H9 (cell line): ENCODE measurements around the gene KLK15. TPM values are rescaled to one million over a fixed set of nuclear protein-coding genes. Genes with fewer than 3 reads are reported as not detected.

Source experiments
- DNase-seq: peaks from one replicate; pipeline ENCODE4 v3.0.0-alpha.2; 2017
- H2AFZ ChIP-seq: one replicate; pipeline ENCODE4 v1.6.1; 2013; ENCODE audit warnings: mild to moderate bottlenecking, low read length, control low read depth, moderate library complexity
- H2AK5ac ChIP-seq: 2 replicates; pipeline ENCODE4 v1.6.1; 2013; ENCODE audit warnings: low read length, control low read depth, mixed read lengths; ENCODE audit not compliant: insufficient read length
- H2BK120ac ChIP-seq: one replicate; pipeline ENCODE4 v1.6.1; 2013; ENCODE audit warnings: low read depth, mild to moderate bottlenecking, low read length, control low read depth, inconsistent platforms; ENCODE audit not compliant: poor library complexity, severe bottlenecking
- H2BK12ac ChIP-seq: 2 replicates; pipeline ENCODE4 v1.6.1; 2013; ENCODE audit warnings: low read length, control low read depth, mixed read lengths, low read depth; ENCODE audit not compliant: insufficient read length
- H2BK15ac ChIP-seq: 2 replicates; pipeline ENCODE4 v1.6.1; 2013; ENCODE audit warnings: low read depth, low read length, control low read depth
- H2BK20ac ChIP-seq: one replicate; pipeline ENCODE4 v1.6.1; 2013; ENCODE audit warnings: low read depth, mild to moderate bottlenecking, low read length, control low read depth, inconsistent platforms; ENCODE audit not compliant: poor library complexity, severe bottlenecking
- H2BK5ac ChIP-seq: 2 replicates; pipeline ENCODE4 v1.6.1; 2013; ENCODE audit warnings: low read length, control low read depth, mixed read lengths; ENCODE audit not compliant: insufficient read length
- H3K14ac ChIP-seq: 2 replicates; pipeline ENCODE4 v1.6.1; 2013; ENCODE audit warnings: low read length, control low read depth; ENCODE audit not compliant: insufficient read depth
- H3K18ac ChIP-seq: 2 replicates; pipeline ENCODE4 v1.6.1; 2013; ENCODE audit warnings: low read depth, mild to moderate bottlenecking, mixed read lengths, low read length, control low read depth; ENCODE audit not compliant: insufficient read length
- H3K23ac ChIP-seq: 2 replicates; pipeline ENCODE4 v1.6.1; 2013; ENCODE audit warnings: low read length, control low read depth, mixed read lengths, low read depth; ENCODE audit not compliant: insufficient read length
- H3K23me2 ChIP-seq: 2 replicates; pipeline ENCODE4 v1.6.1; 2013; ENCODE audit warnings: low read depth, mild to moderate bottlenecking, mixed read lengths, low read length, control low read depth; ENCODE audit not compliant: insufficient read length, poor library complexity, severe bottlenecking
- H3K27ac ChIP-seq: 2 replicates; pipeline ENCODE4 v1.5.1; 2013; ENCODE audit warnings: low read length, control low read depth, mixed read lengths, low read depth; ENCODE audit not compliant: insufficient read length
- H3K27me3 ChIP-seq: 2 replicates; pipeline ENCODE4 v1.6.1; 2013; ENCODE audit warnings: low read length, control low read depth, inconsistent platforms; ENCODE audit not compliant: insufficient read depth
- H3K4ac ChIP-seq: 2 replicates; pipeline ENCODE4 v1.6.1; 2013; ENCODE audit warnings: low read depth, mild to moderate bottlenecking, control low read depth, inconsistent platforms, low read length, moderate library complexity
- H3K4me1 ChIP-seq: 2 replicates; pipeline ENCODE4 v1.6.1; 2013; ENCODE audit warnings: low read length, control low read depth, inconsistent platforms; ENCODE audit not compliant: insufficient read depth
- H3K4me2 ChIP-seq: 2 replicates; pipeline ENCODE4 v1.6.1; 2013; ENCODE audit warnings: low read length, control low read depth, mixed read lengths; ENCODE audit not compliant: insufficient read length, insufficient read depth
- H3K56ac ChIP-seq: 2 replicates; pipeline ENCODE4 v1.6.1; 2013; ENCODE audit warnings: low read depth, mild to moderate bottlenecking, mixed read lengths, low read length, control low read depth; ENCODE audit not compliant: insufficient read length
- H3K79me1 ChIP-seq: 2 replicates; pipeline ENCODE4 v1.6.1; 2013; ENCODE audit warnings: low read depth, mild to moderate bottlenecking, moderate library complexity, low read length, control low read depth, inconsistent platforms; ENCODE audit not compliant: insufficient read depth, poor library complexity, severe bottlenecking
- H3K79me2 ChIP-seq: 2 replicates; pipeline ENCODE4 v1.6.1; 2013; ENCODE audit warnings: low read length, control low read depth, inconsistent platforms; ENCODE audit not compliant: insufficient read depth
- H3K9ac ChIP-seq: 2 replicates; pipeline ENCODE4 v1.6.1; 2013; ENCODE audit warnings: low read length, control low read depth, mixed read lengths; ENCODE audit not compliant: insufficient read length; ENCODE audit errors: extremely low read depth
- H3K9me3 ChIP-seq: one replicate; pipeline ENCODE4 v1.6.1; 2013; ENCODE audit warnings: low read depth, low read length, inconsistent platforms; ENCODE audit not compliant: control insufficient read depth
- H3T11ph ChIP-seq: one replicate; pipeline ENCODE4 v1.6.1; 2013; ENCODE audit warnings: mild to moderate bottlenecking, low read length, control low read depth, inconsistent platforms
- H4K20me1 ChIP-seq: one replicate; pipeline ENCODE4 v1.6.1; 2013; ENCODE audit not compliant: control insufficient read depth, insufficient read length, insufficient read depth
- H4K5ac ChIP-seq: 2 replicates; pipeline ENCODE4 v1.6.1; 2013; ENCODE audit warnings: low read depth, mild to moderate bottlenecking, mixed read lengths, low read length, control low read depth; ENCODE audit not compliant: insufficient read length
- H4K8ac ChIP-seq: replicated peaks from 2 replicates; pipeline ENCODE4 v1.6.1; 2013; ENCODE audit warnings: low read length, control low read depth, mixed read lengths, low read depth; ENCODE audit not compliant: insufficient read length
- H4K91ac ChIP-seq: 2 replicates; pipeline ENCODE4 v1.6.1; 2013; ENCODE audit warnings: low read depth, mild to moderate bottlenecking, moderate library complexity, mixed read lengths, low read length, control low read depth; ENCODE audit not compliant: insufficient read length
- H3K27ac Mint-ChIP-seq, 3 experiments: 2 replicates in 2 of 3; 3 replicates in 1 of 3; pipeline ENCODE4 v1.8.0; 2020 to 2021; ENCODE audit warnings: mixed read lengths in 3 of 3, mild to moderate bottlenecking in 1 of 3, moderate library complexity in 1 of 3
- H3K27me3 Mint-ChIP-seq: 2 replicates; pipeline ENCODE4 v1.8.0; 2021; ENCODE audit warnings: low read depth, mild to moderate bottlenecking, moderate library complexity, mixed read lengths
- H3K36me3 Mint-ChIP-seq, 3 experiments: 2 replicates in 2 of 3; 3 replicates in 1 of 3; pipeline ENCODE4 v1.8.0; 2020 to 2021; ENCODE audit warnings: low read depth in 3 of 3, mixed read lengths in 3 of 3; ENCODE audit not compliant: insufficient read depth in 1 of 3
- H3K4me1 Mint-ChIP-seq, 2 experiments: 2 replicates each; pipeline ENCODE4 v1.8.0; 2020; ENCODE audit warnings: mixed read lengths in 2 of 2
- H3K4me3 Mint-ChIP-seq, 2 experiments: 2 replicates in 1 of 2; 3 replicates in 1 of 2; pipeline ENCODE4 v1.8.0; 2020 to 2021; ENCODE audit warnings: mild to moderate bottlenecking in 2 of 2, mixed read lengths in 2 of 2, moderate library complexity in 1 of 2
- H3K9me3 Mint-ChIP-seq, 2 experiments: 2 replicates in 1 of 2; 3 replicates in 1 of 2; pipeline ENCODE4 v1.8.0; 2020; ENCODE audit warnings: mild to moderate bottlenecking in 2 of 2, mixed read lengths in 2 of 2, moderate library complexity in 1 of 2
- WGBS: extraction: QIAGEN DNeasy Blood & Tissue Kit; methylation state at CpG from one replicate; pipeline ENCODE4 v1.1.7; 2013; ENCODE audit warnings: missing lambda C conversion rate, low lambda C conversion rate, mixed read lengths; ENCODE audit not compliant: insufficient read length; ENCODE audit errors: extremely low coverage; 5-methylcytosine and 5-hydroxymethylcytosine counted together
- total RNA-seq: library from RNA; stranded (reverse); gene quantifications from 2 replicates; pipeline ENCODE4 v1.2.1, GENCODE V29; 2021
- TF ChIP-seq, protein P1 (sequence below): fragments of 200-600 bp; sonication (generic); conservative IDR thresholded peaks from 3 replicates; pipeline ENCODE4 v1.8.0; 2021; ENCODE audit warnings: antibody characterized with exemption, mild to moderate bottlenecking

The KLK15 gene
- total RNA-seq, 1 experiment from 2014 or later = not detected

DNA sequence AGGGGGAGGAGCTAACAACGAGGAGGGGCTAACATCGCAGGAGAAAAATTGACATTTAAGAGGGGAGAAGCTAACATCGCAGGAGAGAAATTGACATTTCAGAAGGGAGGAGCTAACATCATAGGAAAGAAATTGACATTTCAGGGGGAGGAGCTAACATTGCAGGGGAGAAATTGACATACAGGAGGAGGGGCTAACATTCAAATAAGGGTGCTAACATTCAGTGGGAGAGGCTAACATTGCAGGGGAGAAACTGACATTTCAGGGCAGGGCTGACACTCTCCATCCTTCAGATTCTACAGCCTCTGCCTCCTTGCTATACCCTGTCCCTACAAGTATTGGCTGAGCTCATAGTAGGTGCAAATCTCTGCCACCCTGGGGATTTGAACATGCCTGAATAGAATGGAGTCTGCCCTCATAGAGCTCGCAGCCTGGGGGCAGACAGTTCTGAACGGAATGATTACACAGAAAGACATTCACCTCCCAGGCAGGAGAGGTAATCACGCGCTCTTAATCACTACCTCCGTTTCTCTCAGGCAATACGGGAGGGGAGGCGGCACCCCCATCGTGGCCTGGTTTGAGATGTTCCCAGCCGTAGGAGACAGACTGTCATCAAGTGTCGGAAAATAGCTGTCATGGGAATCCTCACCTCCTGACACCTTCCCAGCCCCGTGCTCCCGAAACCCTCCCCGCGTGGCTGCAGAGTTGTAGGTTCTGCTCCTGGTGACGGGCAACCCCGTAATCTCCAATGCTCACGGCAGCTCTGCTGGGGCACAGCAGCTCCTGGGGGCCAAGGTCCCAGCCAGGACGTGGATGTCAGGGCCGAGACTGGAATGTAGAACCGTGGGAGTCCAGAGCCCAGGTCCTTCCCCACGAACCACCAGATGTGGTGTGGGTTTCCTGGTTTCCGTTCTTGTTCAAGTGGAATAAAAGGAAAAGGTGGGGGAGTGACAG, 53.6 kb downstream of the KLK15 start:
- no peak overlapping the region for H2BK12ac ChIP-seq
- no peak for DNase-seq
- H3K27ac ChIP-seq = no peak overlapping the region
- no peak overlapping the region for H3K14ac ChIP-seq
- H3K4me2 ChIP-seq = no peak overlapping the region
- peak overlapping the region in 1 of 2 experiments; percentile 22; a peak in 1 of 5 replicates for H3K4me3 Mint-ChIP-seq
- H2AK5ac ChIP-seq = no peak overlapping the region
- no peak overlapping the region for H4K5ac ChIP-seq
- no peak overlapping the region for H2BK120ac ChIP-seq
- H3K79me2 ChIP-seq = no peaks in the 10 kb centered on the region
- H3K36me3 Mint-ChIP-seq = no peaks in the 10 kb centered on the region
- H3K9ac ChIP-seq = no peak overlapping the region
- H4K20me1 ChIP-seq = no peaks in the 10 kb centered on the region
- WGBS = no CpG with 5 or more reads among the region's 25 CpGs
- no peaks in the 10 kb centered on the region for H3K79me1 ChIP-seq
- peaks cover 14 to 33% of the 10 kb centered on the region in 2 experiments for H3K4me1 Mint-ChIP-seq
- peaks cover 96% of the 10 kb centered on the region for H3K27me3 Mint-ChIP-seq
- H3T11ph ChIP-seq = no peak overlapping the region
- no peak overlapping the region for H3K18ac ChIP-seq
- H3K4me1 ChIP-seq = peaks cover 2% of the 10 kb centered on the region; the same call in 1 of the 2 replicates
- H3K27ac Mint-ChIP-seq = no peak overlapping the region
- peaks cover 17% of the 10 kb centered on the region; the same call in 1 of the 2 replicates for H3K27me3 ChIP-seq
- TF ChIP-seq, protein P1, sequence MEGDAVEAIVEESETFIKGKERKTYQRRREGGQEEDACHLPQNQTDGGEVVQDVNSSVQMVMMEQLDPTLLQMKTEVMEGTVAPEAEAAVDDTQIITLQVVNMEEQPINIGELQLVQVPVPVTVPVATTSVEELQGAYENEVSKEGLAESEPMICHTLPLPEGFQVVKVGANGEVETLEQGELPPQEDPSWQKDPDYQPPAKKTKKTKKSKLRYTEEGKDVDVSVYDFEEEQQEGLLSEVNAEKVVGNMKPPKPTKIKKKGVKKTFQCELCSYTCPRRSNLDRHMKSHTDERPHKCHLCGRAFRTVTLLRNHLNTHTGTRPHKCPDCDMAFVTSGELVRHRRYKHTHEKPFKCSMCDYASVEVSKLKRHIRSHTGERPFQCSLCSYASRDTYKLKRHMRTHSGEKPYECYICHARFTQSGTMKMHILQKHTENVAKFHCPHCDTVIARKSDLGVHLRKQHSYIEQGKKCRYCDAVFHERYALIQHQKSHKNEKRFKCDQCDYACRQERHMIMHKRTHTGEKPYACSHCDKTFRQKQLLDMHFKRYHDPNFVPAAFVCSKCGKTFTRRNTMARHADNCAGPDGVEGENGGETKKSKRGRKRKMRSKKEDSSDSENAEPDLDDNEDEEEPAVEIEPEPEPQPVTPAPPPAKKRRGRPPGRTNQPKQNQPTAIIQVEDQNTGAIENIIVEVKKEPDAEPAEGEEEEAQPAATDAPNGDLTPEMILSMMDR = no peak
- H2BK20ac ChIP-seq = no peak overlapping the region
- H4K91ac ChIP-seq = no peak overlapping the region
- no peaks in the 10 kb centered on the region for H3K23me2 ChIP-seq
- no peak overlapping the region for H3K4ac ChIP-seq
- H2AFZ ChIP-seq = no peak overlapping the region
- no peak overlapping the region for H2BK15ac ChIP-seq
- no peak overlapping the region for H2BK5ac ChIP-seq
- H3K9me3 ChIP-seq = no peaks in the 10 kb centered on the region
- H4K8ac ChIP-seq = no peak overlapping the region
- peaks cover 2 to 7% of the 10 kb centered on the region in 2 experiments; a peak in 4 of 5 replicates for H3K9me3 Mint-ChIP-seq
- no peak overlapping the region for H3K56ac ChIP-seq
- H3K23ac ChIP-seq = no peak overlapping the region
